Lower lobe of right lung (tissue), 2 donors: Measurements from ENCODE around the gene TMEM239. TPM values are rescaled to one million over a fixed set of nuclear protein-coding genes. Genes with fewer than 3 reads are reported as not detected.
"Not testable (repeated sequence)": the region's sequence is repeated elsewhere in the genome, so short reads cannot be mapped to it uniquely, and the experiment has no call there.

Source experiments
- ATAC-seq, 2 donors: fragments of 200-7000 bp; cut with Tn5 transposase; one replicate each; pipeline ENCODE4 v1.9.1; 2020 to 2022; ENCODE audit warnings: mild to moderate bottlenecking in 2 of 2, moderate library complexity in 2 of 2
- DNase-seq: peaks from one replicate; pipeline ENCODE4 v3.0.0-alpha.2; 2020
- H3K27ac ChIP-seq: fragments of 200-600 bp; one replicate; pipeline ENCODE4 v1.8.0; 2022
- H3K27me3 ChIP-seq: fragments of 200-600 bp; one replicate; pipeline ENCODE4 v1.8.0; 2022; ENCODE audit warnings: low read depth
- H3K36me3 ChIP-seq: fragments of 200-600 bp; one replicate; pipeline ENCODE4 v1.8.0; 2022; ENCODE audit warnings: mild to moderate bottlenecking
- H3K4me1 ChIP-seq: fragments of 200-600 bp; one replicate; pipeline ENCODE4 v1.8.0; 2022
- H3K4me3 ChIP-seq: fragments of 200-600 bp; one replicate; pipeline ENCODE4 v1.8.0; 2022; ENCODE audit warnings: mild to moderate bottlenecking
- H3K9me3 ChIP-seq: fragments of 200-600 bp; one replicate; pipeline ENCODE4 v1.8.0; 2022
- CTCF ChIP-seq: fragments of 200-600 bp; IDR thresholded peaks from one replicate; pipeline ENCODE4 v1.8.0; 2022; ENCODE audit warnings: antibody characterized with exemption, mild to moderate bottlenecking
- intact Hi-C: fragments of 100-400 bp; cut with DNase I; formaldehyde crosslinking; loops from one replicate; pipeline ENCODE4 v1.11.0; 2022
- long read RNA-seq: library from polyadenylated mRNA; unstranded; transcript quantifications from one replicate; pipeline ENCODE4 v2.0.0, GENCODE V29; 2021
- total RNA-seq: library from RNA; stranded (reverse); fragmentation: NEBNext Ultra II Directional; extraction: Animal tissue kit (Norgen Biotek cat#: 25700); gene quantifications from one replicate; pipeline ENCODE4 v1.2.1, GENCODE V29; 2021
- donor health status: DM: no; HTN: yes; CAD: no; lungs with severe emphysema.

TMEM239 gene
- not detected for total RNA-seq
- long read RNA-seq, result 0 reads

- TF ChIP-seq CTCF, result no peak
- no peaks in the 10 kb centered on the region for H3K36me3 ChIP-seq
- H3K27me3 ChIP-seq, result peaks cover 19% of the 10 kb centered on the region
- intact Hi-C loops, result no loop called here
- H3K9me3 ChIP-seq, result peaks cover 6% of the 10 kb centered on the region
- no peaks in the 10 kb centered on the region for H3K4me1 ChIP-seq
- DNase-seq, result no peak
- H3K27ac ChIP-seq, result no peak within 1 kb of the TSS
- no peak for ATAC-seq
- no peak within 1 kb of the TSS for H3K4me3 ChIP-seq
These were observed at the start of gene TMEM239 for GRCh38 chr20:2816030-2816582. TMEM239 (plus strand) TSS chr20:2816364; CDS start chr20:2816555, 191 bp downstream.

GRCh38 chr20:2767768-2768631 is 48.2 kb upstream of the TMEM239 start:
- Histone ChIP-seq H3K4me1 (no peaks in the 10 kb centered on the region), H3K4me3 (no peak overlapping the region), H3K36me3 (no peaks in the 10 kb centered on the region), H3K9me3 (no peaks in the 10 kb centered on the region), H3K27me3 (peaks cover 28% of the 10 kb centered on the region), H3K27ac (peak overlapping the region; percentile 59)
- ATAC-seq (peak; percentile 96 to 98), DNase-seq (peak; percentile 91)
- no peak for TF ChIP-seq CTCF
- intact Hi-C loops, result no loop called here

- H3K4me3 ChIP-seq, result no peak overlapping the region
- intact Hi-C loops, result no loop called here
- no peak for TF ChIP-seq CTCF
- ATAC-seq (peak; percentile 24 to 29), DNase-seq (no peak)
- no peaks in the 10 kb centered on the region for H3K9me3 ChIP-seq
- H3K27me3 ChIP-seq, result peaks cover 24% of the 10 kb centered on the region
- H3K4me1 ChIP-seq, result no peaks in the 10 kb centered on the region
- H3K36me3 ChIP-seq, result no peaks in the 10 kb centered on the region
- no peak overlapping the region for H3K27ac ChIP-seq
These were observed 47.5 kb upstream of the TMEM239 start for GRCh38 chr20:2768632-2769015.

- intact Hi-C loops, ATAC-seq, H3K36me3 ChIP-seq, H3K27ac ChIP-seq, H3K4me1 ChIP-seq, H3K9me3 ChIP-seq, H3K4me3 ChIP-seq, DNase-seq: not testable (repeated sequence)
- peaks cover 21% of the 10 kb centered on the region for H3K27me3 ChIP-seq
These were observed 46.1 kb upstream of the TMEM239 start for GRCh38 chr20:2770091-2770490.

GRCh38 chr20:2771631-2772080 is 44.5 kb upstream of the TMEM239 start:
- Histone ChIP-seq H3K4me1 (no peaks in the 10 kb centered on the region), H3K9me3 (no peaks in the 10 kb centered on the region), H3K36me3 (no peaks in the 10 kb centered on the region), H3K27me3 (peaks cover 17% of the 10 kb centered on the region), H3K4me3 (no peak overlapping the region), H3K27ac (no peak overlapping the region)
- intact Hi-C loops, result no loop called here
- ATAC-seq (no peak), DNase-seq (no peak)
- no peak for TF ChIP-seq CTCF

GRCh38 chr20:2773812-2774211 is 42.4 kb upstream of the TMEM239 start:
- no peak for ATAC-seq
- H3K27ac ChIP-seq, result no peak overlapping the region
- no peaks in the 10 kb centered on the region for H3K4me1 ChIP-seq
- H3K27me3 ChIP-seq, result peaks cover 5% of the 10 kb centered on the region
- no peak overlapping the region for H3K4me3 ChIP-seq
- H3K9me3 ChIP-seq, result no peaks in the 10 kb centered on the region
- intact Hi-C loops, result no loop called here
- DNase-seq, result no peak
- TF ChIP-seq CTCF, result no peak
- no peaks in the 10 kb centered on the region for H3K36me3 ChIP-seq
